ENCODE measurements around the gene COPS7A.

Gene COPS7A, protein sequence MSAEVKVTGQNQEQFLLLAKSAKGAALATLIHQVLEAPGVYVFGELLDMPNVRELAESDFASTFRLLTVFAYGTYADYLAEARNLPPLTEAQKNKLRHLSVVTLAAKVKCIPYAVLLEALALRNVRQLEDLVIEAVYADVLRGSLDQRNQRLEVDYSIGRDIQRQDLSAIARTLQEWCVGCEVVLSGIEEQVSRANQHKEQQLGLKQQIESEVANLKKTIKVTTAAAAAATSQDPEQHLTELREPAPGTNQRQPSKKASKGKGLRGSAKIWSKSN

DNA sequence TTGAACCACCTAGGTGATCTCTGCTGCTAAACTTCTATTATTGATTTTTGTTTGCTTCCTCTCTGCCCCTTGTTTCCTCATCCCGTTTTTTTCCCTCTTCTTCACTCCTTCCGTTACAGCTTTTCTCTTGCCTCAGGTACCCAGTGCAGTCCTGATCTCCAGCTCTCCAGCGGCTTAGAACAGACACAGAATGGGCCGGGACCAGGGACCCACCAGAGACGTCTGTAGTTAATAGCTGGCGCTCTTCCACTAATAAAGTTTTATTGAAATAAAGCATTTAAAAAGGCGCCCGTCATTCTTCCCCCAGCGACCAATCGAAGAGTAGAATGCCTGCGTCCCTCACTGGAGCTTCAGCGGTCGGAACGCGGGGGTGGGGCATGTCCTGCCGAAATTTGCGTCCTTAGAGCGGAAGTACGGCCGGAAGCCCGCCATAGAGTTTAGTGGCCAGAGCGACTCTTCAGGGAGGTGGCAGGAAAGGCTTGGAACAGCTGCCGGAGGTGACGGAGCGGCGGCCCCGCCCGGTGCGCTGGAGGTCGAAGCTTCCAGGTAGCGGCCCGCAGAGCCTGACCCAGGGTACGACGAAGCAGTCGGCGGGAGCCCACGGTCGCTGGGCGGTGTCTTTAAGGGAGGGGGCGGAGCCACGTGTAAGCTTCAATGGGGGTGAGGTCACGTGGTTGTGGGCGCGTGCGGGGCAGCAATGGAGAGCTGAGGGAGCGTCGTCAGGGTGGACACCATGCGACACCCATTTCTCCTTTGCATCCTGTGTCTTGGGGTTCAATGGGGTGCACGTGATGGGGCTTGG, at the start of gene COPS7A:
Gene COPS7A, plus strand, starts transcription at position 440 of the 802 bp plus-strand sequence. CDS start 611 bp downstream, outside the sequence.
- DNase-seq = peak; percentile 92

DNA sequence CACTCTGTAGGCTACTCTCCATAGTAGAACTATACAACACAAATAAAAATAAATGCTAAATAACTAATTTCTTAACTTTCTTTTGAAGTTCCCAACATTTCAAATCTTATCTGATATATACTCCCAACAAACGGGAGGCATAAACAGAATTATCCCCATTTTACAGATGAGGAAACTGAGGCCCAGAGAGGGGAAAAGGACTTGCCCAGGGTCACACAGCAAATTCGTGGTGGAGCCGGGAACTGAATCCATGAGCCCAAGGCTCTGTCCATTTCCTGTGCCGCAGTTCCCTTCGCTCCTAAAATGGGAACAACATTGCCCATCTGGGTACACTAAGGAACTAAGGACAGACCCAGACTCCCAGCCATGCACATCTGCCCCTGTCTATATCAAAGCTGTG, 46.9 kb upstream of the COPS7A start:
- no peak for DNase-seq

DNA sequence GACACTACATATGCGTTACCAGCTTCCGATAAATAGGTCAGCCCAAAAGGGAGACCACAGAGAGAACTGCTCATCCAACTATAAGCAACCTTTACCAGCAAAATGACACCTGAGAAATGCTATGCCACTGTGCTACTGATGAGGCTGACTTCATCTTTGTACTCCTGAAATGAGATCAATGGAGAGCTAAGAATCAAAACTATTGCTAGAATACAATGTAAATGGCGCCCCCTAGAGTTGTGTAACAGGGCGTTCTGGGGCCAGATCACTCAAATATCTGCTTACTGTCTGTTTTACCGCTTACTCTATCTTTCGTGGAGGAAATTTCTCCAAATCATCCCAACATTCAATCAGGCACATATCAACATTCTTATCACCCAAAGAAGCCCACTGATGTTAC, 39.2 kb upstream of the COPS7A start:
- no peak for DNase-seq

DNA sequence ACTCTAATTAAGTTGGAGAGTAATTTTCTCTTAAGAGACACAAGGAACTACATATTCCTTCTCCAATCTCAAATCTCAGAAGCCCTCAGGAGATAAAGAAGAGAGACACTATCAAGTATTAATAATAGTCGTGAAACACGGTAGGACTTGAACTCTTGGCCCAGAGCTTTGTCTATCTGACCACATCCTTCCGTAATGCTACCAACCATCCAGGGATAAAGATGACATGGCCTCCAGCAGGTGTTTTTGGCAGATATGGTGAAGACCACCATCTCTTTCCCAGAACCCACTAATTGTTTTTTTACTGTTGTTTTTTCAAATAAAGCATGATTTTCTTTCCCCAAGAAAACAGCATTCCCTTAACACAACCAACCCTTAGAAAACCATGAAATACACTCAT, 38.0 kb upstream of the COPS7A start:
- DNase-seq = no peak

DNA sequence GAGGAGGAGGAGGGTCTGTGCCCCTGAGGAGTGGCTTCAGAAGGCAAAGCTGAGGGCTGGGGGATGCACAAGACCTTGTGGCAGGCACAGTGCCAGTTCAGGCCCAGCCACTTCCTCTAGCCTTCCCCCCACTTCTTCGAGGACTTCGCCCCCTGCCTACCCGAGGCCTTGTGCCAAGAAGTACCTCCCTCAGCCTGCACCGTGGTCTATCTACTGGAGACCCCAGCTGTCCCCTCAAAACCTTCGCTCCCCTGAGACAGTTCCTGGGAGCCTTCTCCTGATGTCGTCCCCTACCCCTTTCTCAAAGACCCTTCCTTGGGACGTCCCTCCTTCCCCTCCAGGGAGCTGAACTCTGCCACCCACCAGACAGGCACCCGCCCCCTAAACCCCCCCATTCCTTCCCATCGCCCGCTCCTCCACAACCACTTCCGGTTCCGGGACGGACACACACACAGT, 35.3 kb upstream of the COPS7A start:
- DNase-seq = no peak

DNA sequence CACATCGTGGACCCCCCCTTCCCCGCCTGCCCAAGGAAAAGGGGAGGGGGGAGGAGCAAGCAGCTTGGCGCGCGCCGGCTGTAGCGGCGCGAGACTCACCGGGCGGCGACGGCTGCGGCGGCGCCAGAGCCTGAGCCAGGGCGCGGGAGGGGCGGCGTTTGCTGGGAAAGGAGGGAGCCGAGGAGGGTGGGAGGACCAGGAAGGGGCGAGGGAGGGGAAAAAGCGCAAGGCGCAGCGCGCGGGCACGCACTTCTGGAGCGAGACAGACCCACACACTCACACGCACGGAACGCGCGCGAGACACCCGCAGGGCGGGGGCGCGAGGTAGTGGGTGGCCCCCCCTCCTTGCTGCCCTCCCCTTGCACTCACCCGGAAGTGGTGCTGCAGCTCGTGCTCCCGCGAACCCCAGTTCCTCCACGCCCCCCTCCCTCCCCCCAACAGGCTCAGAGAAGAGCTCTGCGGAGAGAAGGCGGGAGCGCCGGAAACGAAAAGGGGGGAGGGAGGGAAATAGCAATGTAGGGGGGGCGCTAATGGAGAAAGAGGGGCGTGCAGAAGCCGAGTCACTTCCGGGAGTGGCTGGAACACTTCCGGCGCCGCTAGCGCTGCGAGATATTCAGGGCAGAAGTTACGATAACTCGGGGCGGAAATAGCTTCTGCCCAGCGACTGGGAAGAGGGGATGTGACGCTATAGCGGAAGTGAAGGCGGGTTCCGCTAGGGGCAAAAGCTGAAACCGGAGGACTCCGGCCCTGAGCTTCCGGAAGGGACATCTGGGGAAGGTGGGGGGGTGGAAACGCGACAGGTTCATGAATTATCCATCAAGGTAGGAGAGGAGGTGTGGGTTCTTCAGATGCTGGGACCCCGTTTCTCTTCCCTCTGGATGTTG, 34.6 kb upstream of the COPS7A start, which contains the start of gene ZNF384:
Gene ZNF384, minus strand, starts transcription at position 377 of the 884 bp plus-strand sequence. CDS start 9,855 bp downstream, outside the sequence.
- DNase-seq = peak; percentile 88

DNA sequence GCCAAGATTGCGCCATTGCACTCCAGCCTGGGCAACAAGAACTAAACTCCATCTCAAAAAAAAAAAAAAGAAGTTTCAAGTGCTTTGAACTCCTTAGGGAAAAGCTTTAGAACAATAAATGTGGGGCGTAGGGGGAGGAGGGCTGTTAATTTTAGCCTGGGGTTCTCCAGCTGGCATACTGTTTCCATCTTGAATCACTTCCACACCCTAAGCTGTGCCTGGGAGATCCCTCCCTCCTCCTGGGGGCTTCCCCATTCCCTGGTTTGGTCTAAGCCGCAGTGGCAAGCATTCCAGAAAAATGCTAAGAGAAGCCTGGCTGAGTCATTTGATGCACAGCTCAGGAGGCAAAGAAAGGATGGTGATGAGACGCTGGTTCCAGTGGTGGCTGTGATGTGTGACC, 32.4 kb upstream of the COPS7A start:
- no peak for DNase-seq

DNA sequence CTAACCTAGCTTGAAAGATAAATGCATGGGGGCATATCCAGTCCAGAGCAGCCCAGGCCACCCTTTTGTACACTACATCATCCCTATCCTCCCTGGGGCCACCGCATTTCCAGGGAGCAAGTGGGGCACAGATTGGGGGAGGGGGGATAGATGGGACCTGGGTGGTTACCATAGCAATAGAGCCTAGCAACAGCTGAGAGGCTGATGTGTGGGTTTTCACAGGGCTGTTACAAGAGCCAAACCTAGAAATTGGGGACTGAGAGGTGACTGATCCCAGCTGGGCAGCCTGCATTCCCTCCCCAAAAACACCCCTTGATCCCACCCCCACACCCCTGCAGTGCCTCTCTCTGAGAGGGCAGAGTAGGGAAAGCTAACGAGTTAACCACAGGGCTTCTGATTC, 31.0 kb upstream of the COPS7A start:
- DNase-seq = no peak

DNA sequence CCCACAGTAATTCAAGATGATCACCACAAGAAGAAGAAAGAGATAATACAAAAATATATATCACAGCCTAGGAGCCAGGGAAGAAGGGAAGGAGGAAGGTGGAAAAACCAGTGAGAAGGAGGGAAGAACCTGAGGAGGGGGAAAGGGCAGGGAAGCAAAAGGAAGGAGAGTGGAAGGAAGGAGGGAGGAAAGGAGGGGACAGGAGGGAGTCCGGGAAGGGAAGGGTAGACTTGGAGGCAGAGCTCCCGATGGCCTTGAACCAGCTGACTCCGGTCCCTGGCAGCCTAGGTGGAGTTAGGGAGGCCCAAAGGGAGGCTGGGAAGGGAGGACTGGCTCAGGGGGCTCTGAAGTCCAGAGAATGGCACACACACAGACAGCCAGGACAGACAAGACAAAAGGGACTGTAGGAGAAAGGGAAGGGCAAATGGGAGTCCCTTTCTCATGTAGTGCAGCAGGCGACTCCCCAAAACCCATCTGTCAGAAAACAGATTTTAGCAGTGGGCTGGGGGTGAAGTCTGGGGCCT, 30.0 kb upstream of the COPS7A start:
- DNase-seq = no peak

DNA sequence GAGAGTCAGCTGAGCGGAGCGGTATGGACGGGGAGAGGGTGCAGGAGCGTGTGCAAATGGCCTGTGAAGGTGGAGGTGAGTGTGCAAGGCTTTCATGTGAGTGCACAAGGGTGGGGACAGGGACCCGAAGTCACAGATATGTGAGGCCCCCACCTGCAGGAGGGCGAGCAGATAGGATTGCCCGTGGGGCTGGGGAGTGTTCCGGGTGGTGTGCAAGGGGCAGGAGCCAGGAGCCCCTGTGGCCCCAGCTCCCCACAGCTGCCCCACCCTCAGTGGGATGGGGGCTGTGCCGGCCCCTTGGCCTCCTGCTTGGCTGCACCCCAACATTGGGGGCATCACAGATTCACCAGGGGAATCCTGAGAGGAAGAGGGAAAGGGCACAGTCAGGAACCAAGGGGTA, 29.1 kb upstream of the COPS7A start:
- DNase-seq = no peak

DNA sequence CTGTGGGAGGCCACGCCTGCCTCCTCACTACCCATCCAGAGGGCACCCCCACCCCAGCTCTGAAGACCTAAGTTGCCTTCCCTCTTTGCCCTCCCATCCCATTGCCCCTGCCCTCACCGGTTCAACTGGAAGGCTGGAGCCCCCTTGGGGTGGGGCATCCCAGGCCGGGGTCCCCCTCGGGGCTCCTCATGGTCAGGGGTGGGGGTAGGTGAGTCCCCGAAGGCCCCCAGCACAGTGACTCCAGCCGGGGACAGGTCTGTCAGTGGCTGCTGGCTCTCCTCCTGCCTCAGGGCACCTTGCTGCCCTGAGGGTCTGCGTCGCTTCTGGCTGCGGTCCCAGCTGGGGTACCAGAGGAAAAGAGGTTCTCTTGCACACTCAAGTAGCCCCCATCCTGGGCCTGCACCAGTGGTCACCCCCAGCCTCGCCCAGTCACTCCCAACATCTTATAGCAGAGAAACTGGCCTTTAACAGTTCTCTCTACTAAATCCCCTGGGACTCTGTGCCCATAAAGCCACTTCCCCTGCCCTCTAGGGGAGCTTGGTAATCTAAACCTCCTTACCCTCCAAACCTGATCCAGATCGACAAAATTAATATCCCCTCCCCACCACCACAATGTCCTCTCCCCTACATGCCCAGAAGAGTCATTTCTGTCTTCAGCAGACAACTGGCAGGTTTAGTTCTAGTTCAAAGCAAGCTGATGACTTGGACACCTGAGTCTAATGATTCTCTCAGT, 28.4 kb upstream of the COPS7A start:
- DNase-seq = no peak

DNA sequence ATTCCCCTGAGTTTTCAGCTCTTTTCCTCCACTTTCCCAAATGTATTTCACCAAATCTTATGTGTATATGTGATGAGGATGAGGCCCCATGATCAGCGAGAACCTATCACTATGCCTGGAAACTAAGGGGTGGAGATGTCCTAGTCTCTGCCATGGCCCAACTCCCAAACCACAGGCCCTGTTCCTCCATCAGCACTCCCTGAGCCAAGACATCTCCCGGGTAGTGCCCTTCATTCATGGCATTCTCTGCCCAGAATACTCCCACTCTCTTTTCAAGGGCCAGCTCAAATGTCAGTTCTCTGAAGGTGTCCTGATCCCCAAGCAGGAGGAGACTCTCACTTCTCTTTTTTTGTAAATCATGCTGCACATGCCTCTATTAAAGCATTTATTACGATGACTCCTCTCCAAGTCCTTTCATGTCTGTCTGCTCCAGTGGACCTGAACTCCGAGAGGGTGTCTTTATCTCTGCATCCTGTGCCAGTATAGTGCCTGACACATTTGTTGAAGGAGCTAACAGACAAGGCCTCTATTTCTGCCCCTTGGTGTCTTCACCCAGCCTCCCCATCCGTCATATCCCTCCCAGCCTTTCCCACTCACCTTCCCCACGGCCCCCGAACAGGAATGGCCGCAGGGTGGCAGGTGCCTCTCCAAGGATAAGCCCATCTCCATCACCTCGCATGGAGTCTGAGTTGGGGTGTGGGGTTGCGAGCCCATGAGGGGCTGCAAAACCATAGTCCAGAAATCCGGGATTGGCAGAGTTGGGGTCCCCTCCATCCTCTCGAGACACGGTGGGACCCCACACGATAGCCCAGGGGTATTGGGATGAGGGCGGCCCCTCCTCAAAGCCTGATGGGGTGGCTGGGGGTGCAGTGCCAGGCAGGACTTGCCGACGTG, 26.9 kb upstream of the COPS7A start:
- no peak for DNase-seq

DNA sequence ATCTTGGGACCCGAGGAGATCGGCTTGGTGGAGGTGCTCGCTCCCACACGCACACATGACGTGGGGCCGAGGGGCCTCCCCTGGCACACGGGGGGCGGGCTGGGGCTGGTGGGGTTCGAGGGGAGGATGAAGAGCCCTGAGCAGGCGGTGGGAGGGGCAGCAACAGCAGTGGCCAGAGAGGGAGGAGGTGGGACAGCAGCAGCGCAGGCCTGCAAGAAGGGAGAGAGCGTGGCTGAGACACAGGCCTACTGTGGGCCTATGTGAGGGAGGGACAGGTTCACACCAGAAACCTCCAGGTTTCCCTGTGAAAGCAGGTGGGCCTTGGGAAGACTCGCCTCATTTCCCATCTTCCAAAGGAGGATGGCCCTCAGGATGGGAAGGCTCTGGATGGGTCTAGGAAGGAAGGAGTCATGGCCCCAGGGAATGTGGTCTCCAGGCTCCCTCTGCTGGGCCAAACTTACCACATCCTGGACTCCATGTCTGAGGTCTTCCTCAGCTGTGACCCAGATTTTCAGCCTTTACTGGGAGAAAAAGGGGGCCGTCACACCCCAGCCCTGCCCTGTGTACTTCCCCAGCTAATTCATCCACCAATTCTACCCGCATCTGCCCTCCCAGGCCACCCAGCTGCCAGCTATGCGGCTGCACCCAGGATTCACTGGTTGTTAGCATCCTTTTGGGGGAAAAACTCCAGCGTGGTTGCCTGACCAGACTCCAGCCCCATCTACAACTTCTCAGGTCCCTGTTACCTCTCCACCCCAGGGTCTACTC, 26.1 kb upstream of the COPS7A start:
- DNase-seq = no peak

DNA sequence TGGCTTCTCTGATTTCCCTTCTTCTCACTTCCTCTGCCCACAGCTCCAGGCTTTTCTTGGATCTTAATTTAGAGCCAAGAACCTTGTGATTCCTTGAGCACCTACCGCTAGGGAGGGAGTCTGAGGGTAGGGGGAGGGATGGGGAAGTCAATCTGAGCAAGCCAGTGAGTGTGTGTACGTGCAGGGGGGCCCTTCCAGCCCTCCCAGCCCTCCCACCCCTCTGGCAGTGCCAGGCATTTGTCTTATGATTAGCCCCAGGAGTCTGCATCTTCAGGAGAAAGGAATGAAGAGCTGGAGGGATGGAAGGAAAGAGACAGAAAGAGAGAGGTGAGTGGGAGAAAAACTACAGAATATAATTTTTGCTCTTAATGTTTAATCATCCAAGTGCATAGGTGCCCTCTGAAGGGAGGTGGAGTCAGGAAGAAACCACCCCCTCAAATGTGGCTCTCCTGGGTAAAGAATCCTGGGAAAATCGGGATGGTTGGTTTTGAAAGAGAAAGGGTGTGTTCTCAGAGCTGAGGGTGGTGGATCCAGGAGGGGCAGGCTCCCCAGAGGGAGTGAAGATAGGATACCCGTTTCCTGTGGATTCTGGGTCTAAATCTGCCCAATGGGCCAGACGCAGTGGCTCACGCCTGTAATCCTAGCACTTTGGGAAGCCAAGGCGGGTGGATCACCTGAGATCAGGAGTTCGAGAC, 25.3 kb upstream of the COPS7A start:
- no peak for DNase-seq

DNA sequence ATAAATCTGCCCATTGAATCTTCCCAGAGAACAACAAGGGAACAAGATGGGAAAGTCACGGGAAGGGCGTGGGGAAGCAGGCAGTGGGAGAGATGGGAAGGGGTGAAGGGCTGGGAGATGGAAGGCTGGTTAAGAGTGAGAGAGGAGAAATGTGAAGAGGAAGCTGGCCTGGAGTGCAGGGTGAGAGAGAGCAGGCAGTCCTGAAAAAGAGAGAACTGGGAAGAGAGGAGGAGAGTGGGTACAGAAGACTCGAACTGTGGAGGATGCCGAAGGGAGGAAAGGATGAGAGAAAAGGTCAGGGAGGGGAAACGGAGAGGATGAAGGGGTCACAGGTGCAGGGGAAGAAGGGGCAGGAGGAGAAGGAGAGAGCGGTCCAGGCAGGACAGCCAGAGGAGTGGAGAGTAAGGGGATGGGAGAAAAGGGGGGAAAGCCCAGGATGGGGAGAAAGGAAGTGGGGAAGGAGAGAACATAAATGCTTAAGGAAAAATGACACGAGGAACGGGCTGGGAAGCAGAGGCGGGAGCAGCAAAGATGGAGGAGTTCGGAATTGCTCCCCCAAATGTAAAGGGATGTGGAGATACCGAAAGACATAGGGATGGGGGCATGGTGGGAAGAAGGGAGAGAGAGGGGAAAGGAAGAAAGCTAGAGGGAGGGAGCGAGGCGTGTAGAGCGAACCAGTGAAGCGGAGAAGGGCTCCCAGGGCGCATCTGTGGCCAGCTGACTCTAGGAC, 24.4 kb upstream of the COPS7A start:
- DNase-seq = no peak

DNA sequence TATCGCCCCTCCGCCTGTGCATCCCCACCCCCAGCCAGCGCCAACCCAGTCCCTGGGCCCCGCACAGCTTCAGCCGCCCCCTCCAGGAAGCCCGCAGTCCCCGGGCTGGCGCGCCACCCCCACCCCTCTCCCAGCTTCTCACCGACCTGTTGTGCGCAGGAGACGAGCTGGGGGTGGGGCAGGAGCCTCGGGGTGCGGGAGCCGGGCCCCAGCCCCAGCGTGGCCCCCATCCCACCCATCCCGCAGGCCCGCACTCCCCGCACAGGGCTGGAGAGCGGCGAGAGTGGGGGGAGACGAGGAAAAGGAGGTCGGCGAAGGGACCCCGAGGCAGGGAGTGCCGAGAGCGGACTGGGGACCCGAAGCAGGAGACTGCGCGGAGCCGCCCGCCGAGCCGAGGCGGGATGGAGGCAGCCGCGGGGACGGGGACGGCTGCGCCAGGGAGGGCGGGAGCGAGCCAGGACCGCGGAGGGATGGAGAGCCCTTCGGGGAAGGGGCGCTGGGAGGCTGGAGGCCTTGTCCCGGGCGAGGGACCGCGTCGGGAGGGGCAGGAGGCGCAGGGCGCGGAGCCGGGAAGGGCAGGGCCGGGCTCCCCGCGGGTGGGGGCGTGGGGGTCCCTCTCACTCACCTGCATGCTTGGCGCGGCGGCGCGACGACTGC, 23.7 kb upstream of the COPS7A start:
- DNase-seq = no peak

DNA sequence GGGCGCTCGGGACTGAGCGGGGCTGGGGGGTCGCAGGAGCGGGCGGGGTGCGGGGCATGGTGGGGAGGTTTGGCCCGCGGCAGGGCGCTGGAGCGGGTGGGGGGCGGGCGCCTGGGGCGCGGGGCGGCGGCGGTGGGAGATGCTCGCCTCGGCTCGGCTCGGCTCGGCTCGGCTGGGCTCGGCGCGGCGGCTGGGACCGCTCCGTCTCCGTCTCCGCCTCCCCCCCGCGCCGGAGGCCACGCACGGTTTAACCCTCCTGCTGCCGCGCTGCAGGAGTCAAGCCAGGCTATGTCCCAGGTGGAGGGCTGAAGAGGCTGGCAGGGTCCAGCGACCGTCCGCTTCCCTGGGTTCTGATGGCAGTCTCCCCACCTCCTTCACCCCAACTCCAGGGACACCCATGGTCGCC, 23.2 kb upstream of the COPS7A start, which contains the start of gene PIANP:
Gene PIANP, minus strand, starts transcription at position 170 of the 406 bp plus-strand sequence. CDS start 2,754 bp downstream, outside the sequence.
- no peak for DNase-seq

DNA sequence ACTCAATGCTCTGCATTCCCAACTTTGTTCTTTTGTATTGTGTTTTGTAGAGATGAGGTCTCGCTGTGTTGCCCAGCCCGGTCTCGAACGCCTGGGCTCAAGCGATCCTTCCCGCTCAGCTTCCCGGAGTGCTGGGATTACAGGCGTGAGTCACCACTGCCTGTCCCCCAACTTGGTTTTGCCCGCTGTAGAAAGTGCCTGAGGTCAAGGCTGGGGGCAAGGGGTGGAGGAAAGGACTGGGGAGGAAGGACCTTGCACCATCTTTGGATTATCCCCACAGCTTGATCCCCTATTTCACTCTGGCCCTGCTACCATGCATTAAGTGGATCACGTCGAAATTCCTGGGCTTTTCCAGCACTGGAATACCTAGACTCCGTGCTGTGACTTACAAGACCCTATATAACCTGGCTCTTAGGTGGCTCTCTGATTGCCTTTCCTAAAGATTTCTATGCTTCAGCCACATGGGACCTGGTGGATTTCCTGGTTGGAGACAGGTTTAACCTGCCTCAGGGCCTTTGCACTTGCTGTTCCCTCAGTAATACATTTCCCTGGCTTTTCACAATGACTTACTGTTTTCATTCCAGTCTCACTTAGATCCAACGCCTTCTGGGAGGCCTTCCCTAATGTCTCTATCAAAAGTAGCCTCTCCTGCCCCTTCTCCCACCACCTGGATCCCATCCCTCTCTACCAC, 22.6 kb upstream of the COPS7A start:
- DNase-seq = no peak
